Esophagus squamous epithelium (tissue), 4 donors: ENCODE results near the gene STXBP4.

Source experiments
- POLR2A ChIP-seq, 4 donors: fragments of 450-650 bp; IDR thresholded peaks; one replicate each; pipeline ENCODE4 v1.6.1; 2017; ENCODE audit warnings: antibody characterized with exemption in 4 of 4, mild to moderate bottlenecking in 4 of 4, moderate library complexity in 3 of 4
- TF ChIP-seq, protein P1 (sequence below), 6 experiments: fragments of 450-650 bp in 4 of 6; fragments of 200-600 bp in 2 of 6; sonication (generic) in 2 of 6; IDR thresholded peaks; one replicate each; pipeline ENCODE4 v1.5.1; 2016 to 2019; ENCODE audit warnings: antibody characterized with exemption in 6 of 6, mild to moderate bottlenecking in 4 of 6, moderate library complexity in 4 of 6

DNA sequence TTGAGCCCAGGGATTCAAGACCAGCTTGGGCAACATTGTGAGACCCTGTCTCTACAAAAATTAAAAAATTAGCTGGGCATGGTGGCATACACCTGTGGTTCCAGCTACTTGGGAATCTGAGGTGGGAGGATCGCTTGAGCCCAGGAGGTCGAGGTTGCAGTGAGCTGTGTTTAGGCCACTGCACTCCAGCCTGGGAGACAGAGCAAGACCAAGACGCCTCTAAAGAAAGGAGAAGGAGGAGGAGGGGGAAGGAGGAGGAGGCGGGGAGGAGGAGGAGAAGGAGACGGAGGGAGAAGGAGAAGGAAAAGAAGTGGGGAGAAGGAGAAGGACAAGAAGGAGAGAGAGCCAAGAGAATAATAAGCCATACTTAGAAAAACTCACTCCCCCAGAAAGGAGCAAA lies 35.9 kb downstream of the STXBP4 start:
- TF ChIP-seq POLR2A (IDR thresholded peaks at IDR 0.05) = no peak
- TF ChIP-seq, protein P1, sequence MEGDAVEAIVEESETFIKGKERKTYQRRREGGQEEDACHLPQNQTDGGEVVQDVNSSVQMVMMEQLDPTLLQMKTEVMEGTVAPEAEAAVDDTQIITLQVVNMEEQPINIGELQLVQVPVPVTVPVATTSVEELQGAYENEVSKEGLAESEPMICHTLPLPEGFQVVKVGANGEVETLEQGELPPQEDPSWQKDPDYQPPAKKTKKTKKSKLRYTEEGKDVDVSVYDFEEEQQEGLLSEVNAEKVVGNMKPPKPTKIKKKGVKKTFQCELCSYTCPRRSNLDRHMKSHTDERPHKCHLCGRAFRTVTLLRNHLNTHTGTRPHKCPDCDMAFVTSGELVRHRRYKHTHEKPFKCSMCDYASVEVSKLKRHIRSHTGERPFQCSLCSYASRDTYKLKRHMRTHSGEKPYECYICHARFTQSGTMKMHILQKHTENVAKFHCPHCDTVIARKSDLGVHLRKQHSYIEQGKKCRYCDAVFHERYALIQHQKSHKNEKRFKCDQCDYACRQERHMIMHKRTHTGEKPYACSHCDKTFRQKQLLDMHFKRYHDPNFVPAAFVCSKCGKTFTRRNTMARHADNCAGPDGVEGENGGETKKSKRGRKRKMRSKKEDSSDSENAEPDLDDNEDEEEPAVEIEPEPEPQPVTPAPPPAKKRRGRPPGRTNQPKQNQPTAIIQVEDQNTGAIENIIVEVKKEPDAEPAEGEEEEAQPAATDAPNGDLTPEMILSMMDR (IDR thresholded peaks at IDR 0.05) = no peak
